H4 (cell line): ENCODE data around the gene MANBA. TPM values are rescaled to one million over a fixed set of nuclear protein-coding genes. Genes with fewer than 3 reads are reported as not detected.
A peak's percentile ranks its signal among the peaks of the same experiment; 100 is the strongest.
"Not testable (repeated sequence)": the region's sequence is repeated elsewhere in the genome, so short reads cannot be mapped to it uniquely, and the experiment has no call there.

ENCODE experiments used
- DNase-seq: peaks from one replicate; pipeline ENCODE4 v3.0.0-alpha.2; 2015; ENCODE audit warnings: low spot score
- total RNA-seq: library from RNA; depleted of rRNA; stranded (reverse); fragments of >200 nt; shearing (Covaris generic); gene quantifications from 2 replicates; pipeline ENCODE4 v1.2.3, GENCODE V29; 2014

MANBA gene
- total RNA-seq, 1 experiment from 2014 or later = 22.1 TPM

GRCh38 chr4:102761906-102762305, 1.1 kb upstream of the MANBA start:
- DNase-seq = no peak

- DNase-seq = no peak
Observed at GRCh38 chr4:102761296-102761701, 531 bp upstream of the MANBA start.

- peak; percentile 23 for DNase-seq
Observed at GRCh38 chr4:102759831-102760644, 730 bp downstream of the MANBA start.

GRCh38 chr4:102758241-102759160, 2.3 kb downstream of the MANBA start:
- DNase-seq = no peak

- no peak for DNase-seq
Observed at GRCh38 chr4:102757681-102758080, 3.1 kb downstream of the MANBA start.

- DNase-seq = no peak
Observed at GRCh38 chr4:102754044-102754443, 6.7 kb downstream of the MANBA start.

- DNase-seq = no peak
Observed at GRCh38 chr4:102751941-102752340, 8.8 kb downstream of the MANBA start.

GRCh38 chr4:102743352-102743751, 17.4 kb downstream of the MANBA start:
- not testable (repeated sequence) for DNase-seq

- DNase-seq = not testable (repeated sequence)
Observed at GRCh38 chr4:102738802-102739201, 22.0 kb downstream of the MANBA start.

- DNase-seq = no peak
Observed at GRCh38 chr4:102736636-102737549, 23.9 kb downstream of the MANBA start.

GRCh38 chr4:102735582-102735981, 25.2 kb downstream of the MANBA start:
- no peak for DNase-seq

GRCh38 chr4:102734591-102735385, 26.0 kb downstream of the MANBA start:
- peak; percentile 42 for DNase-seq

GRCh38 chr4:102734116-102734515, 26.7 kb downstream of the MANBA start:
- no peak for DNase-seq

- no peak for DNase-seq
Observed at GRCh38 chr4:102733084-102733483, 27.7 kb downstream of the MANBA start.

- DNase-seq = no peak
Observed at GRCh38 chr4:102732678-102733077, 28.1 kb downstream of the MANBA start.

- DNase-seq = no peak
Observed at GRCh38 chr4:102730968-102731533, 29.7 kb downstream of the MANBA start.

- DNase-seq = not testable (repeated sequence)
Observed at GRCh38 chr4:102729486-102729885, 31.3 kb downstream of the MANBA start.

- not testable (repeated sequence) for DNase-seq
Observed at GRCh38 chr4:102726919-102727318, 33.8 kb downstream of the MANBA start.

- DNase-seq = no peak
Observed at GRCh38 chr4:102726068-102726467, 34.7 kb downstream of the MANBA start.

GRCh38 chr4:102725229-102725628, 35.5 kb downstream of the MANBA start:
- DNase-seq = no peak
